ENCODE results near the gene SSTR5.
"Not testable (repeated sequence)": the region's sequence is repeated elsewhere in the genome, so short reads cannot be mapped to it uniquely, and the experiment has no call there.

The SSTR5 gene

GRCh38 chr16:1072526-1073261, at the start of gene SSTR5:
Gene SSTR5 (plus strand): TSS chr16:1072747. CDS start chr16:1078869, 6,122 bp downstream.
- DNase-seq (ENCODE audit: low read depth, low spot score), result no peak
- Histone ChIP-seq H3K4me3 (ENCODE audit: low read length) (peak within 1 kb of the TSS; percentile 46; the same call in 1 of the 2 replicates), H3K36me3 (ENCODE audit: control insufficient read depth, insufficient read depth, low read length) (no peaks in the 10 kb centered on the region), H3K9me3 (ENCODE audit: control insufficient read depth, insufficient read depth, low read length) (no peaks in the 10 kb centered on the region), H3K27ac (ENCODE audit: low read length) (no peak within 1 kb of the TSS), H3K27me3 (ENCODE audit: control insufficient read depth, insufficient read depth, low read length) (no peaks in the 10 kb centered on the region; the same call in 1 of the 2 replicates), H3K4me1 (ENCODE audit: control insufficient read depth, insufficient read depth, low read length) (peaks cover 7% of the 10 kb centered on the region; the same call in 1 of the 2 replicates)
- WGBS (ENCODE audit: insufficient coverage, insufficient read length), result no CpG with 5 or more reads among the region's 59 CpGs

GRCh38 chr16:1024138-1024537, 48.4 kb upstream of the SSTR5 start:
- Histone ChIP-seq H3K4me3 (ENCODE audit: low read length) (no peak overlapping the region), H3K27me3 (ENCODE audit: control insufficient read depth, insufficient read depth, low read length) (no peaks in the 10 kb centered on the region), H3K4me1 (ENCODE audit: control insufficient read depth, insufficient read depth, low read length) (no peaks in the 10 kb centered on the region; the same call in 1 of the 2 replicates), H3K36me3 (ENCODE audit: control insufficient read depth, insufficient read depth, low read length) (no peaks in the 10 kb centered on the region), H3K27ac (ENCODE audit: low read length) (no peak overlapping the region), H3K9me3 (ENCODE audit: control insufficient read depth, insufficient read depth, low read length) (no peaks in the 10 kb centered on the region)
- WGBS (ENCODE audit: insufficient coverage, insufficient read length), result no CpG with 5 or more reads among the region's 20 CpGs
- no peak for DNase-seq (ENCODE audit: low read depth, low spot score)

GRCh38 chr16:1025183-1025809, 47.3 kb upstream of the SSTR5 start:
- H3K27me3 ChIP-seq (ENCODE audit: control insufficient read depth, insufficient read depth, low read length); H3K36me3 ChIP-seq (ENCODE audit: control insufficient read depth, insufficient read depth, low read length); H3K27ac ChIP-seq (ENCODE audit: low read length); H3K4me1 ChIP-seq (ENCODE audit: control insufficient read depth, insufficient read depth, low read length); DNase-seq (ENCODE audit: low read depth, low spot score); H3K4me3 ChIP-seq (ENCODE audit: low read length); H3K9me3 ChIP-seq (ENCODE audit: control insufficient read depth, insufficient read depth, low read length): not testable (repeated sequence)
- WGBS (ENCODE audit: insufficient coverage, insufficient read length), result no CpG with 5 or more reads among the region's 24 CpGs

- no peaks in the 10 kb centered on the region for H3K9me3 ChIP-seq (ENCODE audit: control insufficient read depth, insufficient read depth, low read length)
- DNase-seq (ENCODE audit: low read depth, low spot score), result no peak
- no peak overlapping the region for H3K4me3 ChIP-seq (ENCODE audit: low read length)
- no peaks in the 10 kb centered on the region; the same call in 1 of the 2 replicates for H3K4me1 ChIP-seq (ENCODE audit: control insufficient read depth, insufficient read depth, low read length)
- H3K27ac ChIP-seq (ENCODE audit: low read length), result no peak overlapping the region
- H3K36me3 ChIP-seq (ENCODE audit: control insufficient read depth, insufficient read depth, low read length), result no peaks in the 10 kb centered on the region
- H3K27me3 ChIP-seq (ENCODE audit: control insufficient read depth, insufficient read depth, low read length), result no peaks in the 10 kb centered on the region
- WGBS (ENCODE audit: insufficient coverage, insufficient read length), result no CpG with 5 or more reads among the region's 35 CpGs
These were observed 46.3 kb upstream of the SSTR5 start for GRCh38 chr16:1026057-1026783.

GRCh38 chr16:1026784-1027500, 45.6 kb upstream of the SSTR5 start:
- Histone ChIP-seq H3K4me3 (ENCODE audit: low read length) (no peak overlapping the region), H3K27me3 (ENCODE audit: control insufficient read depth, insufficient read depth, low read length) (no peaks in the 10 kb centered on the region), H3K27ac (ENCODE audit: low read length) (no peak overlapping the region), H3K9me3 (ENCODE audit: control insufficient read depth, insufficient read depth, low read length) (no peaks in the 10 kb centered on the region), H3K4me1 (ENCODE audit: control insufficient read depth, insufficient read depth, low read length) (no peaks in the 10 kb centered on the region; the same call in 1 of the 2 replicates), H3K36me3 (ENCODE audit: control insufficient read depth, insufficient read depth, low read length) (no peaks in the 10 kb centered on the region)
- no peak for DNase-seq (ENCODE audit: low read depth, low spot score)
- no CpG with 5 or more reads among the region's 27 CpGs for WGBS (ENCODE audit: insufficient coverage, insufficient read length)

GRCh38 chr16:1027501-1027815, 45.1 kb upstream of the SSTR5 start:
- DNase-seq (ENCODE audit: low read depth, low spot score), result no peak
- WGBS (ENCODE audit: insufficient coverage, insufficient read length), result no CpG with 5 or more reads among the region's 22 CpGs
- Histone ChIP-seq H3K4me3 (ENCODE audit: low read length) (no peak overlapping the region), H3K27ac (ENCODE audit: low read length) (no peak overlapping the region), H3K4me1 (ENCODE audit: control insufficient read depth, insufficient read depth, low read length) (no peaks in the 10 kb centered on the region; the same call in 1 of the 2 replicates), H3K36me3 (ENCODE audit: control insufficient read depth, insufficient read depth, low read length) (no peaks in the 10 kb centered on the region), H3K27me3 (ENCODE audit: control insufficient read depth, insufficient read depth, low read length) (no peaks in the 10 kb centered on the region), H3K9me3 (ENCODE audit: control insufficient read depth, insufficient read depth, low read length) (no peaks in the 10 kb centered on the region)

GRCh38 chr16:1028056-1028455, 44.5 kb upstream of the SSTR5 start:
- no peak for DNase-seq (ENCODE audit: low read depth, low spot score)
- H3K4me1 ChIP-seq (ENCODE audit: control insufficient read depth, insufficient read depth, low read length), result no peaks in the 10 kb centered on the region; the same call in 1 of the 2 replicates
- no peak overlapping the region for H3K27ac ChIP-seq (ENCODE audit: low read length)
- no peak overlapping the region for H3K4me3 ChIP-seq (ENCODE audit: low read length)
- H3K36me3 ChIP-seq (ENCODE audit: control insufficient read depth, insufficient read depth, low read length), result no peaks in the 10 kb centered on the region
- H3K9me3 ChIP-seq (ENCODE audit: control insufficient read depth, insufficient read depth, low read length), result no peaks in the 10 kb centered on the region
- H3K27me3 ChIP-seq (ENCODE audit: control insufficient read depth, insufficient read depth, low read length), result no peaks in the 10 kb centered on the region
- WGBS (ENCODE audit: insufficient coverage, insufficient read length), result no CpG with 5 or more reads among the region's 15 CpGs

- Histone ChIP-seq H3K9me3 (ENCODE audit: control insufficient read depth, insufficient read depth, low read length) (no peaks in the 10 kb centered on the region), H3K36me3 (ENCODE audit: control insufficient read depth, insufficient read depth, low read length) (no peaks in the 10 kb centered on the region), H3K4me1 (ENCODE audit: control insufficient read depth, insufficient read depth, low read length) (no peaks in the 10 kb centered on the region; the same call in 1 of the 2 replicates), H3K27me3 (ENCODE audit: control insufficient read depth, insufficient read depth, low read length) (no peaks in the 10 kb centered on the region), H3K27ac (ENCODE audit: low read length) (no peak overlapping the region), H3K4me3 (ENCODE audit: low read length) (no peak overlapping the region)
- WGBS (ENCODE audit: insufficient coverage, insufficient read length), result no CpG with 5 or more reads among the region's 39 CpGs
- DNase-seq (ENCODE audit: low read depth, low spot score), result no peak
These were observed 43.9 kb upstream of the SSTR5 start for GRCh38 chr16:1028524-1029258.

- H3K27me3 ChIP-seq (ENCODE audit: control insufficient read depth, insufficient read depth, low read length), result no peaks in the 10 kb centered on the region
- no peaks in the 10 kb centered on the region for H3K36me3 ChIP-seq (ENCODE audit: control insufficient read depth, insufficient read depth, low read length)
- WGBS (ENCODE audit: insufficient coverage, insufficient read length), result no CpG with 5 or more reads among the region's 14 CpGs
- no peak overlapping the region for H3K4me3 ChIP-seq (ENCODE audit: low read length)
- no peak overlapping the region for H3K27ac ChIP-seq (ENCODE audit: low read length)
- no peak for DNase-seq (ENCODE audit: low read depth, low spot score)
- H3K9me3 ChIP-seq (ENCODE audit: control insufficient read depth, insufficient read depth, low read length), result no peaks in the 10 kb centered on the region
- no peaks in the 10 kb centered on the region; the same call in 1 of the 2 replicates for H3K4me1 ChIP-seq (ENCODE audit: control insufficient read depth, insufficient read depth, low read length)
These were observed 43.3 kb upstream of the SSTR5 start for GRCh38 chr16:1029259-1029545.

- Histone ChIP-seq H3K27me3 (ENCODE audit: control insufficient read depth, insufficient read depth, low read length) (no peaks in the 10 kb centered on the region), H3K4me3 (ENCODE audit: low read length) (no peak overlapping the region), H3K27ac (ENCODE audit: low read length) (no peak overlapping the region), H3K9me3 (ENCODE audit: control insufficient read depth, insufficient read depth, low read length) (no peaks in the 10 kb centered on the region), H3K4me1 (ENCODE audit: control insufficient read depth, insufficient read depth, low read length) (no peaks in the 10 kb centered on the region; the same call in 1 of the 2 replicates), H3K36me3 (ENCODE audit: control insufficient read depth, insufficient read depth, low read length) (no peaks in the 10 kb centered on the region)
- WGBS (ENCODE audit: insufficient coverage, insufficient read length), result no CpG with 5 or more reads among the region's 26 CpGs
- DNase-seq (ENCODE audit: low read depth, low spot score), result no peak
These were observed 42.1 kb upstream of the SSTR5 start for GRCh38 chr16:1030473-1030901.
